ENCODE data around the gene IMMP2L.

The IMMP2L gene

GRCh38 chr7:110835218-110835617, 727.1 kb downstream of the IMMP2L start:
- DNase-seq = no peak

- no peak for DNase-seq
Measured at GRCh38 chr7:110831419-110831818, 730.9 kb downstream of the IMMP2L start.

GRCh38 chr7:110830778-110831177, 731.5 kb downstream of the IMMP2L start:
- DNase-seq = no peak

DNA sequence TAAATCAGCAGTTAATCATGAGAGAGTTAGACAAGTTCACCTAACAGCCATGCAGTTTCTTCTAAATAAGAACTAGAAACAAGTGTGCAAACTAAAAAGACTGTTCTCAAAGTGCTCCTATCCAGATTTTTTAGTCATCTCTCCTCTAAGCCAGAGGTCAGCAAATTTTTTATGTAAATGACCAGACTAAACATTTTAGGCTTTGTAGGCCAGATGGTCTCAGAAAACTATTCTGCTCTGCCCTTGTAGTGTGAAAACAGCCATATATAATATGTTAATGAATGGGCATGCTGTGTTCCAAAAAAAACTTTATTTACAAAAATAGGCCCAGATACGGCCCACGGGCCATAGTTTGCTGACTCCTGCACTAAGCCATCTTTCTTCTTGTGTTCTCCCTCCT, 734.4 kb downstream of the IMMP2L start:
- DNase-seq = no peak

GRCh38 chr7:110827287-110827855, 734.9 kb downstream of the IMMP2L start:
- DNase-seq = no peak

GRCh38 chr7:110813986-110814385, 748.3 kb downstream of the IMMP2L start:
- DNase-seq = no peak

- no peak for DNase-seq
Measured at GRCh38 chr7:110809832-110810231, 752.5 kb downstream of the IMMP2L start.

DNA sequence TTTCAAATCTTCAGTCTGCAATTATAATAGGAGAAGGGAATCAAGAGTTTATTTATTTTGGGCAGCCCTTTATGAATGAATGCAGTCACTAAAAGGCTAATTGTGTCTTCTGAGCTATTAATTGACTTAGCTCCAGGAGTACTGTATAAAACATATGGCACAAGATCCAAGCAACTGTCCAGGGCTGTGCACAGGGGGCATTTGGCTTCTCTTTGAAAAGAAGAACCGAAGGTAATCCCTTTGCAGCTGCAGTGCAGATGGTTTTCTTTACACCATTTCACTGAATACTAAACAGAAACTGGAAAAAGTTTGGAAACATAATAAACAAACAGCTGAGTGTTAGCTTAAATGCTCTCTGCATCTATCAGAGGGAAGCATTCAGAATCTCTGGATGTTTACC, 753.9 kb downstream of the IMMP2L start:
- no peak for DNase-seq

GRCh38 chr7:110804501-110804900, 757.8 kb downstream of the IMMP2L start:
- no peak for DNase-seq

- DNase-seq = no peak
Measured at GRCh38 chr7:110803602-110804143, 758.6 kb downstream of the IMMP2L start.

GRCh38 chr7:110801502-110801901, 760.8 kb downstream of the IMMP2L start:
- DNase-seq = no peak

- DNase-seq = no peak
Measured at GRCh38 chr7:110800984-110801383, 761.3 kb downstream of the IMMP2L start.

DNA sequence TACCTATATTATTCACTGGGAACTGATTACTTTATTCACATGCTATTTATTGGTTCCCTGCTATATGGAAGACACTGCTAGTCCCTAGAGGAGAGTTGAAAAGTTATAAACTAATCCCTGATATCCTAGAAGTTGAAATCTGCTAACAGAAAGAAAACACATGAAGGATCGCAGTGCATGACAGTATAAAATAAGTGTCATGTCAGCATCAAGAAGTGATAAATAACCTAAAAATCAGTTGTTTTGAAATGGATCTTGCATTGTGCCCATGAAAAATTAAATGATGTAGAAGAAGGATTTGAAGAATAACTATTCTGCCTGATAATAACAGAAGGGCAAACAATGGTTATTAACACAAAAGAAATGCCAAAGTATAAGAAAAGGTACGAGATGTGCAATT, 764.6 kb downstream of the IMMP2L start:
- DNase-seq = no peak

- DNase-seq = no peak
Measured at GRCh38 chr7:110790992-110791391, 771.3 kb downstream of the IMMP2L start.

- DNase-seq = no peak
Measured at GRCh38 chr7:110786328-110786965, 775.8 kb downstream of the IMMP2L start.

DNA sequence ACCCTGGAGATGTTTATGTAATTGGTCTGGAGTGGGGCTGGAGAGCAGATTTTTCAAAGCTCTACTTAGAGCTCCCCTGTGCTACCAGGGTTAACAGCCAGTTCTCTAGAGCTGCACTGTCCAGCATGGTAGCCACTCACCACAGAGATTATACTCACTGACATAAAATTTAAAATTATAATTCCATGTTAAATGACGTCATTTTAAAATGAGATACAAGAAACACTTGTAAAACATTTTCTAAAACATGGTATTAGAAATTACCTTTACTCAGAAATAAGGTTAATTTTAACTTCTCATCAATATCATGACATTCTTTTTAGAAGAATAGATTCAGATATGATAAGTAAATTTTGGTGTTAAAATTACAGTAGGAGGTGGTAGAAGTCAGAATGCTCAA, 777.5 kb downstream of the IMMP2L start:
- no peak for DNase-seq

DNA sequence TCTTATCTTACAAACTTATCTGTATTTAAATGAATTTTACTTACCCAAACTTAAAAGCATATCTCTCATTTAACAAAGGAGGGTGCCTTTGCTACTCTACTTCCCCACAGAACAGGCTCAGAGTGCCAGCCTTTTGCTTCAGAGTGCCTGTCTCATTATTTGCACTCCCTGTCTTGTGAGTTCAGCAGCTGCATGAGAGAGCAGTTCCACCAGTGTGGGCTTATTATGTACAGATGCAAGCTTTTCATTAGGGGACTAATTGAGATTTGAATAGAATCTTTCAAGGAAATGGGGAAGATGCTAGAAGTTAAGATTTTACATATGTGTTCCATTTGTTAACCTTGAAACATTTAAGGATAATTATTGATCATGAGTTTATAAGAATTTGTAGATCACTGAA, 781.6 kb downstream of the IMMP2L start:
- DNase-seq = no peak

GRCh38 chr7:110779339-110779738, 783.0 kb downstream of the IMMP2L start:
- DNase-seq = no peak

- DNase-seq = no peak
Measured at GRCh38 chr7:110775046-110775445, 787.2 kb downstream of the IMMP2L start.

DNA sequence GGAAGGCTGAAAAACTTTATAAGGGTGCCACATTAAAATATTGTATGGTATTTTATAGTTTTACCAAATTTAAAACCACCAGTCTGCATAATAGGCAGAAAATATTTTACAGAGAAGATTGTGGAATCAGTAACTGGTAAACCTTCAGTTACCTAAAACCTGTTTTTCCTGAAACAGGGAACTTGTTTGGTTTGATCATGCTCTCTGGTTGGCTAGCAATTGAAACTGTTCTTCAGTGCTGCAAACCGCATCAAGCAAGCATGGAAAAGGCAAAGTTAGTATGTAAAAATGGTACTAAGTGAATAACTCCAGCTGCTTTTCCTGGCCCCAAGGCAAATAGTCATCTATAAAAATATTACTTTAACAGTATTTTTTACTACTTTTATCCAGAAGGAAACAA, 788.2 kb downstream of the IMMP2L start:
- no peak for DNase-seq

DNA sequence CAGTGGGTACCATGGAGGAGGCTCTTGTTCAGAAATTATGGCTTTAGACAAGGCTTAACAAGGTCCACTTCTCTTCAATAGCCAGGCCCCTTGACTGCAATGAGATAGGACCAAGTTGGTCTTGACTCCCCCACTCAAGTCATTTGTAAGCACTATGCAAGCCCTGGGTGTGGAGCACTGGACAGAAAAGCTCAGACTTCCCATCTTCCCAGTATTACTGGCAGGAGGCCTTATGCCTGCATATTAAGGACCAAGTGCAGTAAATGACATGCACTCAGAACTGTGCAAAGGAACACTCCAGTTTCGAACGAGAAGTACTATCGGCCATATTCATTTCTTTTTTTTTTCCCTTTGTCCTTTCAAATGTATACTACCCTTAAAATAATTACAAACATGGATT, 789.7 kb downstream of the IMMP2L start:
- DNase-seq = no peak

DNA sequence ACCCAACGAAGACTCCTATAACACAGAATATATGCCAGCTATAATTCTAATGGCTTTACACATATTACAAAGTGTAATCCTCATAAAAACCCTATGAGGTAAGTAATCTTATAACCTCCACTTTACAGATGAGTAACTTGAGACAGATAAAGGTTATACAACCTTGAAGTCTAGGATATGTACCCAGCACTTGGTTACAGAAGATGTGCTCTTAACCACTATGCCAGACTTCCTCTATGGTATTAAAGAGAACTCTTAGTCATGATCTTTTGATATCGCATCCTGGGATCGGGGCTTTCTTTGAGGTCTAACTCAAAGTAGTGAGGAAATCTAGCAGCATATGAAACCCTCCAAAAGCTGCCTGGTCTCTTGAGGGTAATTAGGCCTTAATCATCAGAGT, 790.6 kb downstream of the IMMP2L start:
- no peak for DNase-seq

DNA sequence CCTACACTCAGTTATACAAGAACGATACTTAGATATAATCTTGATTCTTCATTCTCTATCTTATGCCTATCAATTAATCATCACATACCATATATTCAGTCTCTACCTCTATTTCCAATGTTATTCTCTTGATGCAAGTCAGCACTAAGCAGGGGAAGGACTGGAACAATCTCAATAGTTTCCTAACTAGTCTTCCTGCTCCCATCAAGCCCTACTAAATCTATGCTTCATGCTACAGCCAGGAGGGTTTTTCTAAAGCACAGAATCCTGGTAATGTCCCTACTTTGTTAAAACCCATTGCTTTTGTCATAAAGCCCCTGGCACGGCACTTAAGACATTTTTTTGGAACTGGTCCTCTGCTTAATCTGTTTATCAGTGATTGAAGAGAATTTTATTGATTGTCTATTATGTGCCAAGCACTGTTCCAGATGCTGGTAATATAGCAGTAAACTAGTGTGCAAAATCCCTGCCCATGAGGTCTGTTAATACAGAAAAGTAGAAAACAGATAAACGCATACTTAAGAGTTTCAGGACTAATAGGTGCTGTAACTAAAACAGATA, 794.7 kb downstream of the IMMP2L start:
- DNase-seq = no peak

DNA sequence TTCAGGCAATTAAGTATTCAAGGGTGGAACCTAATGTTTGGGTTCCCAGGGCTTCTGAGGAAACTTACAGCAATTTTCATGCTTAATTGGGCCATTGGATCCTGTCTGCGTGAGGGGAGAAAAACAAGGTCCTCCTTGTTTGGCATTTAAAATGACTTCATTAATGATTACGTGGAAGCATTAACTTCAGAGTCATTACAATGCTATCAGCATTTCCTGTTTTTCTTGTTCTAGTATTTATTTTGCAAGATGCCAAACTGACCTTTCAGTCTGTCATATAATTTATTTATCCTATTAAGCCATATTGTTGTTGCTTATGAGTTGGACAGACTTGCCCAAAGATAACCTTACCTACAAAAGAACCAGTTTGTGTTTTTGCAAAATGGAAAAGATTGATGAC, 795.4 kb downstream of the IMMP2L start:
- DNase-seq = no peak

DNA sequence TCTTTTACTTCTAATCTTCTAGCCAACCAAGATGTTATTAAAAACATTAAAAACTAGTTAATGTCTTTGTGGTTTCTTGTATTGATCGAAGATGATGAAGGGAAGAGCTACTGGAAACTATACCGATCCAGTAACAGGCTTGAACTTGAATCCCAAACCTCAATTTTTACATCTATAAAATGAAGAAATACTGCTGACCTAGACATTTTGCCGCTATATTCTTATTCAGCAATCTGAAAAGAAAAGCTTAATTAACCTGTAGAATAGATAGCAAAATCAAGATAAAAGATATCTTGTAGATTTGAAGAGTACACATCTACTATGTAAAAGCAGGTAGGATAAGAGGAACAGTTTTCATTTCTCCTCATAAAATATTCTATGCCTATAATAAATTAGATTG, 797.4 kb downstream of the IMMP2L start:
- DNase-seq = no peak
